ENCODE measurements around the gene OR4C3. TPM values are rescaled to one million over a fixed set of nuclear protein-coding genes. Genes with fewer than 3 reads are reported as not detected.
"Not testable (repeated sequence)": the region's sequence is repeated elsewhere in the genome, so short reads cannot be mapped to it uniquely, and the experiment has no call there.

Gene OR4C3
- total RNA-seq, 1 experiment from 2014 or later, result not detected

GRCh38 chr11:48319813-48320212 lies 4.9 kb upstream of the OR4C3 start:
- DNase-seq; H2BK20ac ChIP-seq (ENCODE audit: low read depth, low read length, poor library complexity, severe bottlenecking); H3K79me1 ChIP-seq (ENCODE audit: insufficient read depth, low read depth, low read length, poor library complexity, severe bottlenecking); H3K56ac ChIP-seq (ENCODE audit: insufficient read length, low read depth, low read length); H3K4ac ChIP-seq (ENCODE audit: low read depth, low read length); H3K9ac ChIP-seq (ENCODE audit: extremely low read depth, insufficient read length, low read length); H3K4me1 ChIP-seq (ENCODE audit: insufficient read depth, low read length); H4K5ac ChIP-seq (ENCODE audit: insufficient read length, low read depth, low read length); H3K27me3 ChIP-seq (ENCODE audit: insufficient read depth, low read length); H3K4me1 Mint-ChIP-seq; H3K18ac ChIP-seq (ENCODE audit: insufficient read length, low read depth, low read length); H3K23me2 ChIP-seq (ENCODE audit: insufficient read length, low read depth, low read length, poor library complexity, severe bottlenecking); H3K27ac ChIP-seq (ENCODE audit: insufficient read length, low read depth, low read length); H2AK5ac ChIP-seq (ENCODE audit: insufficient read length, low read length); H3K14ac ChIP-seq (ENCODE audit: insufficient read depth, low read length); H3T11ph ChIP-seq (ENCODE audit: low read length); H2BK12ac ChIP-seq (ENCODE audit: insufficient read length, low read depth, low read length); H4K8ac ChIP-seq (replicated peaks; ENCODE audit: insufficient read length, low read depth, low read length); H2AFZ ChIP-seq (ENCODE audit: low read length); H3K4me3 Mint-ChIP-seq; H3K79me2 ChIP-seq (ENCODE audit: insufficient read depth, low read length); H3K23ac ChIP-seq (ENCODE audit: insufficient read length, low read depth, low read length); H4K91ac ChIP-seq (ENCODE audit: insufficient read length, low read depth, low read length); H4K20me1 ChIP-seq (ENCODE audit: control insufficient read depth, insufficient read depth, insufficient read length); H2BK120ac ChIP-seq (ENCODE audit: low read depth, low read length, poor library complexity, severe bottlenecking); H3K4me2 ChIP-seq (ENCODE audit: insufficient read depth, insufficient read length, low read length); H2BK5ac ChIP-seq (ENCODE audit: insufficient read length, low read length); H3K27ac Mint-ChIP-seq; H2BK15ac ChIP-seq (ENCODE audit: low read depth, low read length); H3K27me3 Mint-ChIP-seq (ENCODE audit: low read depth): not testable (repeated sequence)
- WGBS (ENCODE audit: extremely low coverage, insufficient read length, low lambda C conversion rate), result no CpG with 5 or more reads among the region's 2 CpGs
- H3K9me3 ChIP-seq (ENCODE audit: control insufficient read depth, low read depth, low read length), result peaks cover 73% of the 10 kb centered on the region
- peaks cover 3 to 23% (median 4%) of the 10 kb centered on the region in 3 experiments; a peak in 4 of 7 replicates for H3K36me3 Mint-ChIP-seq (ENCODE audit: insufficient read depth in 1 of 3, low read depth in 3 of 3)
- peaks cover 87 to 91% of the 10 kb centered on the region in 2 experiments for H3K9me3 Mint-ChIP-seq

All from H9 (cell line).